ENCODE measurements around the gene SYT1.

SYT1 gene

DNA sequence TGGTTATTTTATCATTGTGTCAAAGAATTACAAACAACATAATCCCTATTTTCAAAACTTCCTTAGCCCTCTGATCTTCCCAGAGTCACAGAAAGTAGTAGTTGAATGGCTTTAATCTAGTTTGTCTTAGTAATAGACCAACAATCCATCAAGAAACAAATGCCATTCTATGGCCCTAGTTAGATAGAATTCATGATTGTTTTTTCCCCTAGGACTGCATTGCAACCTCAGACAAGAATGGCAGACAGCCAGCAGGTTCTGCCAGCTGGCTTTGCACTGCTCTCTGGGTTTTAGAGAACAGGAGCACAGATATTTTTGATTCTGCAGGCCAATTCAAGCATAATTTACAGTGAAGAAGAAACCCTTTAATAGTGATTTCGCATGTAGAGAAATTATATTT is 33.8 kb downstream of the SYT1 start:
- DNase-seq, result no peak

DNA sequence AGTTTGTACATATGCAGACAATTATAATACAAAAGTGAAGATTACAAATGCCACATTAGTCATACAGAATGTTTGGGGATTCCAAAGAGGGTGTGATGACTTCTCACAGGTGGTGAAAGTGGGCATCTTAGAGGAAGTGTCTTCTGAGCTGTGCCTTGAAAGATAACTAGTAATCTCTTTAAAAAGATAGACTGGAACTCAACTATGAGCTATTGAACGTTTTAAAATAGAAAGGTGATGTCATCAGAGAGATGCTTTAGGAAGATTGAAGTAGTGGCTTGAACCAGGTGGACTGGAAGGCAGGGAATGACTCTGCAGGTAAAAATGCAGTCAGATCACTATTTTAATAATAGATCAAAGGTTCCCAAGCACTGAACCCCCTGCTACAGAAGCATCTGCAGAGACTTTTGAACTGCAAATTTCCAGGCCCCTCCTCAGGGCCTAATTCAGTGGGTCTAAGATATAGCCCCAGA is 50.3 kb downstream of the SYT1 start:
- no peak for DNase-seq

DNA sequence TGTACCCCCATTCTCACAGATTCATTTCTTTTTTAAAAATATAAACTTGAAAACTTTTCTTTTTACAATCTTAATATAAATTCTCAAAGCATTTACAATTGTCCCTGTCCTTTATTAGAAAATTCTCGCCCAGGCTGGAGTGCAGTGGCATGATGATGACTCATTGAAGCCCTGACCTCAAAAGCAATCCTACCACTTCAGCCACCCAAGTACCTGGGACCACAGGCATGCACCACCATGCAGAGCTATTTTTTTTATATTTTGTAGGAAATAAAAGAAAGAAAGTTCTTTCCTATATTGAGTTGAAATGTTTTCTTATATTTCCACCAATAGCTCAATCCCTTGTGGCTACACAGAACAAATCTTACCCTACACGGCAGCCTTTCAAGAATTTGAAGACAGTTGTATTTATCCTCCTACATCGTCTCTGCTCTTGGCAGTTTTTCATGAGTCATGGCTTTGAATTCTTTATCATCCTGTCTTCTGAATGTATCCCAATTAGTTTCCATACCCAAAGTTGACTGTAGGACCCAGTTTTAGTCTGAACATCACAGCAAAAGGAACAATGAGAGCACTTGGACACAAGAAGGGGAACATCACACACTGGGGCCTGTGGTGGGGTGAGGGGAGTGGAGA is 52.4 kb downstream of the SYT1 start:
- no peak for DNase-seq

DNA sequence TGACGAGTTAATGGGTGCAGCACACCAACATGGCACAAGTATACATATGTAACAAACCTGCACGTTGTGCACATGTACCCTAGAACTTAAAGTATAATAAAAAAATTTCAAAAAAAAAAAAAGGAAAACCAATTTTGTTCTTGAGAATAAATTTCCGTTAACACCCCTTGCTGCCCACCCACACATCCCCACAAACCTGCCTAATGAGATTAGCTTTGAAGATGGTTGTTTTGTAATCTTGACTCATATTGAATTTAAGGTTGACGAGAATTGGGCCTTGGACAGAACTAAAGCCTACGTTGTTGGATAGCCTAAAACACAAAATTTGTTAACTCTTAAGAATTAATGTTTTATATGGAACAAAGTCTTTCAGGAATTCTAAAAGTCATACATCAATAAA is 52.9 kb downstream of the SYT1 start:
- no peak for DNase-seq

DNA sequence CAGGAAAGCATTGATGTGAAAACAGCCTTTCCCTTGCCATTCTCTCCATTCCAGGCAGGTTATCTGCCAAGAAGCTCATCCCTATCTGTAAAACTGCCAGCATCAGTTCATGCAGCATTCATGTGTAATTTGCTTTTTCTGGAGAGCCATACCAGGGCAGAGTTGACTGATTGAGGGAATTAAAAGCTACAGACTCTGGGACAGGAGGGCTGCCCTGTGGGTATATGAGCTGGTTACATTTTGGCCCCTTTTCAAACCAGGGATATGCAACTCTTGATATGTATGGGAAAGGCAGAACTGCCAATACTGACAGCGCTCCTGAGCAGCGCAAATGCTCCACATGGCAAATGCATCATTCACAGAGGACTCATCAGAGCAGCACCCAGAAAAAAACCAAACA is 53.7 kb downstream of the SYT1 start:
- DNase-seq, result no peak

DNA sequence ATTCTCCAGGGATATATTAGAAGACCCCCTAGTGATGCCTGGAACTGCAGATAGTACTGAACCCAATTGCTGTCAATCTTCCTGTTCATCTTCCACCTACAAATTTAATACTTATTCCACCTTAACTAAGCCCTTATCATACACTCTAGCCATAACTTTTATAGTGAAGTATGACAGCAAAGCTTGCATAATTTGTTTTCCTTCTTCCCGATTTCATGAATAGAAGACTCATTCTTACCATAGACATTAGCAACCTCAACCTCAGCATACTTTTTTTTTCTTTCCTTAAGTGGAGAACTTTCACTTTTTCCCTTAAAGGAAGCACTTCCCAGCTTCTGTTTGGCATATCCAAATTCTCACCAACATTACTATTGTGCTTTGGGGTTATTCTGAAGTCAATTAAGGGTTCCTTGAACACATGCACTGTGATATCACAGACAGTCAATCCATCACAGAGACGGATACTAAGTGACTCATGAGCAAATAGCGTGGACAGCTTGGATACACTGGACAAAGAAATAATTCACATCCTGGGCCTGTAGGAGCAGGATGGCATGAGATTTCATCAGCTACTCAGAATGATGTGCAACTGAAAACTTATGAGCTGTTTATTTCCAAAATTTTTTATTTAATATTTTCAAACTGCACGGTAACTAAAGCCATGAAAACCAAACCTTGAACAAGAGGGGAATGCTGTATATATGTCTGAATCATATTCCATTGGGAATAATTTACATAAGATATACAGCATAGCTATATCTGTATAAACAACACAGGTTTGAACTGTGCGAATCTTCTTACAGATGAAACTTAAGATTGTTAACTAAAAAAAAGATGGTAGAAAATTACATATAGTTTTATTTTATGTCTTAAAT is 63.9 kb downstream of the SYT1 start:
- no peak for DNase-seq

DNA sequence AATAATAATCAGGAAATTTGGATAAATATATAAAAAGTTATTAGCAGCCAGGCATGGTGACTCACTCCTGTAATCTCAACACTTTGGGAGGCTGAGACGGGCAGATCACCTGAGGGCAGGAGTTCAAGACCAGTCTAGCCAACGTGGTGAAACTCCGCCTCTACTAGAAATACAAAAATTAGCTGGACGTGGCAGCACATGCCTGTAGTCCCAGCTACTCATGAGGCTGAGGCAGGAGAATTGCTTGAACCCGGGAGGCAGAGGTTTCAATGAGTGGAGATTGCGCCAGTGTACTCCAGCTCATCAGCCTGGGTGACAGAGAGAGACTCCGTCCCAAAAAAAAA is 64.5 kb downstream of the SYT1 start:
- no peak for DNase-seq

DNA sequence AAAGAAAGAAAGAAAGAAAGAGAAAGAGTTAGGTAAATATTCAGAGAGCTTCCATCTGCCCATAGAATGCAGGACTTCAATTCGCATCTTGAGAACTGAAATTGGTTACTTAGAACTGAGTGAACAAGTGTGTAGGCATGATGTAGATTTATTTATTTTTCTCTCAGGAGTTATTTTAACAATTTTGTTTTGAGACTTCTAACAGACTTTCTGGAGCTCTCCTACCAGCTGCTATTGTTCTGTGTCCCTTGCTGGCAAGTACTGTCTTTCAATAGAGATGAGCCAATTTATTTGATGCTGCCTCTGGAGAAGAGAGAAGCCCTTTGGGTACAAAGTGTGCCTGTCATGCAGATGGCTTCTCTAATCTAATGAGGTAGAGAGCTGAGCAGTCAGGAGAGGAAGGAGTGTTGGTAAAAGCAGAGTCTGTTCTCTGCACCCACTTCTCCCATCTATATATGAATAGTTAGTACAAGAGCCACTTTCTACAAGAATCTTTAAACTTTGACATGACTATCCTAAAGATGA is 67.0 kb downstream of the SYT1 start:
- no peak for DNase-seq

DNA sequence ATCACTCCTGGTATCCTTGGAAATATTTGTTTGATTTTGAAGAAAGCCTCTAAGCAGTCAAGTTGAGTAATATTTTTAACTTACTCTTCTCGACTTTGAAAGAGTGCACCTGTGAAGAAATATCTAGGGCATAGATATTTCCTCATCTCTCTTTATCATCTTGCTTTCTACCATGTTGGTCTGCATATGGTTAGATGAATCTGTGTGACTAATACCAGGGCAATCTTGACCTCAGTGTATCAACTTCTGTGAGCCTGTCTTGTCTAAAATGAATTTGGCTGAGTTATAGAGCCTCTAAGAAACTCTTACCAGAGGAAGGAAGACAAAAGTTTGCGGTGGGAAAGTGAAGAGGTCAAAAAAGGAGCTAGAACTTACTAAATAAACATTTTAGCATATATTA is 68.4 kb downstream of the SYT1 start:
- no peak for DNase-seq

DNA sequence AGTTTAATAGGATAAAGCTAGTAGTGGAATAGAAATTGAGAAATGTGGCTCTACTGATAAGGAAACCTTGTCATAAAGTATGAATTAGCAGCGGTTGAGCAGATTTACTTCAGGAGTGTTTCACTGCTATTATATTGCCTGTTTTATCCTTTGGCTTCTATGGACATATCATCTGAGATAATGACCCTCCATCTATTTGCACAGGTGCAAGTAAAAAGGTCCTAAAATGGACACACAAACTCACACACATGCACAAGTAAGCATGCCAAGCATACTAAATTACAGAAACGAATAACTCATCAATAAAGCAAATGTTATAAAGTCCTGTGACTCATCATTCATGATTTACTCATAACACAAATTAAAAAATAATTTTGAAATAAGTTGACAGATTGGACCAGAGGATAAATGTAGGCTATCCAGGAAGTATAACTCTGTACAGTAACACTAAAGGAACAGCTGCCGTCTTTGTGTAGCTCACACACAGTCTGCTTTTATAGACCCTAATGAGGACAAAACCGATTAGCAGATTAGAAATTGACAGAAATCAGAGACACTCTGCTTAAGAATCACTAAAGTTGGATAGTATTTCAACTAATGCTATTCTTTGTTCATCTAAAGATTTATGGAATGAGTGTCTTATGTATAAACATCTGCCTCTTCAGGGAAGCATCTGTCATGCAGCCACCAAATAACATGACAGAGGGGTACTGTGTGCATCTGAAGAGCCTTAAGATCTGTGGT is 73.9 kb downstream of the SYT1 start:
- DNase-seq, result no peak

DNA sequence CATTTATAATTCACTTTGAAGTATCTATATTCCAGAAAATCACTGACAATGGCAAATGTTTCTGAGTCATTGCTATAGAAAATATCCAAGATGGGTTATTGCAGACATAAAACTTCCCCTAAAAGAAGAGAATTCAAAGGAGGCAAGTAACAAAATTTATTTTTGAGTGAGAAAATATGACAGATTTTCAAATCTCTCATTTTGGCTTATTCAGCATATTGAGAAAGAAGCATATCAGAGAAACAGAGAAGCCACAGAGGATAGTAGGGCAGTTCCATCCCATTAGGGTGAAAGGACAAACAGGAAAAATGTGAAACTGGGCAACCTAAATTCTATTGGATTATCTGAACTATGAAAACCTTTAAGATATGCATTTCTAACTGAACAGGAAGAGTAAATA is 85.0 kb downstream of the SYT1 start:
- DNase-seq, result no peak

DNA sequence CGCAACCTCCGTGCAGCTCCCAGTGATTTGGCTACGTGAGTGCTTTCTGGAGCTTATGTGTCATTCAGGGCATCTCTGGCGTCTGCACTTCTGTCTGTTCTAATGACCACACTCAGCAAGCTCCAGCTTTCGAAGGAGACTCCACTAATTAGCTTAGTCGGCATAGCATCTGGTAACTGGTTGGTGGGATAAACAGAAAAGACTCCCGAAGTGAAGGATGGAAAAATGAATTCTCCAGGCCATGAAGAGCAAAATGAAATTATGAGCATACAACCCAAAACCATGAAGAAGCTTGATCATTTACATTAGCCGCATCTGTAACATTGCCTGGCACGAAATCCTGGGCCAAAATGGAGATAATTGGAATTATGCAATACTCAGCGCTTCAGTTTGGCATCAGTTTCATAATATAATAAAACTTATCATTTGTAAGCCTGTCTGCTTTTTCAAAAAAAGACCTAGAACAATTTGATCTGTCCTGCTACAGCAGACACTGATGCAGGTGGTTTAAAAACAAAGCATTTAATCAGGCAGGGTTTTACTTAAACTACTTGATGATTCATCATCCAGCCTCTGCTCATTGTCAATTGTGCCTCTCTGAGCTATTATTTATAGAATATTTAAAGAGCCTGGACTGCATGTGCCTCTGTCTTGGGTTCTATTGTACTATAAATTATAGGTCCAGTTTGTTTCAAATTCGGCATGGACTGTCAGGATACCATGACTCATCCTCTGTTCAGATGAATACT is 87.4 kb downstream of the SYT1 start:
- no peak for DNase-seq

DNA sequence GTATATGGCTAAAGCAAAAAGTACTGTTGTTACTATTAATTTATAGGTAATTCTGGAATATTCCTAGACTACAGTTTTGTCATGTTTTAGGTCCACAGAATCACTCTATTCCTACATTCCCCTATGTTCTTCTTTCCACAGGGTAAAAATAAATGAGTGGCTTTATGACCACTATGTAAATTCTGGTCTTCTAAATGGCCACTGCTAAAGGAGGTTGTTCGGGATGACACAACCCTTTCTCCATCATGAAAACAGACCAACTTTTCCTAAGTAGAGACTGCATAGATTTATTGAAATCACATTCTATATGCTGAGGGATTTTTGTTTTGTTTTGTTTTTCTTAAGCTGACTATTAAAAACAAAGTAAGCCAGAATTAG is 88.0 kb downstream of the SYT1 start:
- DNase-seq, result no peak

DNA sequence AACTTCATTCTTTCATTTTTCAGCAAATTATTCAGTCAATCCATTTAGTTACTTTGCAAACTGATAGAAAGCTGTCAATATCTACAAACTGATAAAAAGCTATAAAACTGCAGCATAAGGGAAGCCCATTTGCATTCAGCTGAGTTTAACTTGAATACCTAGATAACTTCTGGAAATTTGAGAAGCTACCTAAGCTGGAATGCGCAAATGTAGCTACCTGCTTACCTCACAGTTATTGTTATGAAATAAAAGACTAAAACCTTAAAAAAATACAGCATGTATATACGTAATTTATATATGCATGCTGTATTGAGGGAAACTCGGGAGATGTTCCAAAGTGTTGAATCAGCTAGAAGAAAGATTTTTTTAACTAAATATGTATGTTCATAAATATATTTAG is 94.4 kb downstream of the SYT1 start:
- no peak for DNase-seq

DNA sequence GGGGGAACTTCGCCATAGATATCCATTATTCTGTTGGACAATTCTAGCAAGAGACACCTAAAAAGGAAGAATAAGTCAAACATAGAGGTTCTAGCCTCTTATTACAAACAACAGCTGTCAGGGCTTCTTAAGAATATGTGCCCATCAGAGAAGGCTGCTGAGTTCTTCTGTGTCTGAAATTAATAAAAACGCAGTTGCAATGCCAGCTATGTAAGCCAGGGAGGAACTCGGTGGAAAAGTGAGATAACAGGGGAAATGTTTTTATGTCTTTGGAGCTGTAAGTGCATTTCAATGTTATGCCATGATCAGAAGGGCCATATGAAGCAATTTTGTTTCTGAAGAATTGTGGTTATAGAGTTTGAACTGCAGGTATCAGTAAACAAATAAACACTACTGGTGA is 95.0 kb downstream of the SYT1 start:
- DNase-seq, result no peak

DNA sequence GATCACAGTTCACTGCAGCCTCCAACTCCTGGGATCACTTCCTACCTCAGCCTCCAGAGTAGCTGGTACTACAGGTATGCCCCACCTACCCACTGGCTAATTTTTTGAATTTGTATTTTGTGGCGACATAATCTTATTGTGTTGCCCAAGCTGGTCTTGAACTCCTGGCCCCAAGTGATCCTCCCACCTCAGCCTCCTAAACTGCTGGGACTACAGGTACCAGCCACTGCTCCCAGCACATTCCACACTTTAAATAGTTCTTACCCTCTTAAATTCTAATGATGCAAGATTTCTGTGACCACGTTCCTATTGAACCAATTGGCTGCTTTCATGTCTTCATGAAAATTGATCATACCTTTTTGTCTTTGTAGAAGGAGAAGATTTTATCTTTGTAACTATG is 96.6 kb downstream of the SYT1 start:
- no peak for DNase-seq

DNA sequence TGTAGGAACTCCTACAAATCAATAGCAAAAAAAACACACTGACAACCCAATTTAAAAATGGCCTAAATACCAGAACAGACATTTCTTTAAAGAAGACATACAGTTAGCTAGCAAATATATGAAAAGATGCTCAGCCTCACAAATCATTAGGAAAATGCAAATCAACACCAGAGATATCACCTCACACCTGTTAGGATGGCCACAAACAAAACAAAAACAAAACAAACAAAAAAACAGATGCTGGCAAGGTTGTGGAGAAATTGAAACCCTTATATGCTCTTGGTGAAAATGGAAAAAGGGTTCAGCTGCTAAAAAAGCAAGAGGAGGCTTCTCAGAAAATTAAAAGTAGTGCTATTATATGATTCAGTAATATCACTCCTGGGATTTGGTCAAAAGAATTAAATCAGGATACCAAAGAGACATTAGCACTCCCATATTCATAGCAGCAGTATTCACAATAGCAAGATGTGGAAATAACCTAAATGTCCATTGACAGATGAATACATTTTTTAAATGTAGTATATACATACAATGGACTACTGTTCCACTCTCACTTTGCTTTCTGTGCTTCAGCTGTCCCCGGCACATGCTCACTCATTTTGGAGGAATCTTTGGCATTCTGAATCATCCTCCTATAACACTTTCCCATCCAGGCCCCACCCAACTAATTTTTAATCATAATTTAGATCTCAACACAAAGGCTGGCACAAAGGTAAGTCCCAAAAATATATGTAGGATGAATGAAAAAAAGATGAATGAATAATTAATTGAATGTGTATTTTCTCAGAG is 99.1 kb downstream of the SYT1 start:
- no peak for DNase-seq

DNA sequence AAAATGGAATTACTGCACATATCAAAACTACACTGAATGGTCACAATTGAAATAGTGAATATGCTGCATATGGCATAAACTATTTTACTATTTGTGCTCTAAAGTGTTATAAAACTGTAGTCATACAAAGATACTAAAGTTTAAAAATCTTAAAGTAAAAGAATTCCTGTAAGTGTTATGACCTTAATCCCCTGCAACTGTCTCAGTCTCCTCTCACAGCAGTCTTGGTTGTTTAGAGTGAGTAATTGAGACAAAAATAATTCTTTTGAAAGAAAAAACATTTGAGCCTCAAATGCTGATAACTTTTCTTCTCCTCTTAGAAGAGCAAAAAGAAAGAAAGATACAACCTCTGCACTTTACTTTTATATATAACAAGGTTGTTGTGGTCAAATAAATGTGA is 99.9 kb downstream of the SYT1 start:
- no peak for DNase-seq

DNA sequence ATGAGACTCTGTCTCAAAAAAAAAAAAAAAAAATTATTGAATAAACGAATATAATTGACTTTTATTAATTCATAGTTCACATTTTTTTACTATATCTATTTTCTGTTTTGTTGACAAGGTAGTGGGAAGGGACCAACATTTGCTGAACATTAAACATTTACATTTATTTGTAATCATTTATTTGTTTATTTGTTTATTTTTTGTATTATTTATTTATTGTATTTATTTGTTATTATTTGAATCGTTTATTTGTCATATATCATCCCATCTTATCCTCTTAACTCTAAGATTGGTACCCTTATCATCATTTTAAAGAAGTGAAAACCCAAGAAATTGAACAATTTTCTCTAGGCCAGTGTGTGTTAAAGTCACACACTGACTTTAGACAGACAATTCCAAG is 101.5 kb downstream of the SYT1 start:
- no peak for DNase-seq

DNA sequence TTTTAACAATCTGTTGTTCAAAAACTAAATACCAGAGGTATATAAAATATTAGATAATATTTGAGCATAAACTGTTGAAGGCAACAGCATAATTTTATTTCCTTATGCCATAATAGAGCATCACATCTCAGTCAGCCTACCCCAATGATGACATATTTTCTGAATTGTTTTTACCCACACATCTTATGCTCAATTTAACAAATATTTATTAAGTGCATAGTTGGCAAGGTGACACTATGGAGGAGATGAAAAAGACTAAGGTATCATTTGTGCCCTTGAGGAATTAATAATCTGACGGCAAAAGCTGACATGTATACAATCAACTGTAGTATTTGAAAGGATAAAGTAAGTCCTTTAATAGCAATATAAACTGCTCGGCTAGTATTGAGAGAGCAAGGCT is 102.4 kb downstream of the SYT1 start:
- no peak for DNase-seq

DNA sequence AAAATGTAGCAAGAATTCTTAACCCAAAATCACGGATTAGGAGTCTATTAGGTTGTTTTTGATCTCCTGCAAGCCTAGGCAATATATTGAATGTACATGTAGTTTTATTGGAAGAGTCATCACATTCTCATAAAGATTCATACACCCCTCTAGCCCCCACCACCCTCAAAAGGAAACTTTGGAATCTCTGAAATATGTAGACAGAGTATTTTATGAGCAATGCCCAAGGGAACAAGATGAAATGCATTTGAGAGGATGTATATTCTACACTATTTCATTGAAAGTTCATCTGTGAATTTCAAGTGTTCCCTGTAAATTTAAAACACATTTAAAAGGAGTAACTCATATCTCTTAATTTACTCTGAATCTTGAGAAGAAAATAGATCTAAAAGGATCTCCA is 103.7 kb downstream of the SYT1 start:
- DNase-seq, result no peak

DNA sequence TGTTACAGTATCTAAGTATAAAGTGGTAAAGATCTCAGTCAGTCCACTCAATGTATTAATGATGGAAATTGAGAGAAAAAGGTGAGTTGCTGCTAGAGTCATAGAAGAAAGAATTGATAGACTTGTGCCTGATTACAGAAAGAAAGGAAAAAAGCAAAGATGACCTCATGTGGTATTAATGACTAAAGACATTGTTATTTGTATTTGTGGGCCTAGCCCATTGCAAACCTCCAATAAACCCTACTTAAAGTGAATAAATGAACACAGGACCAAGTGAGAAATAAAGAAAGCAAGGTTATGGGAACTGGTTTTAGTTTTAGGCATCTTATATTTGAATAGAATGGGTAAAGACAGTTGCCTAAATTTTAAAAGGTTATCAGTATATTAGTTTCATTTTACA is 105.5 kb downstream of the SYT1 start:
- no peak for DNase-seq

Data from hematopoietic multipotent progenitor cell treated with erythropoietin and hydrocortisone succinate and interleukin-3 and kit ligand, for 6 days (in vitro differentiated cells).